Loucy (cell line): ENCODE data around the gene SOCS7.

Source experiments
- CTCF ChIP-seq: fragments of 200-600 bp; sonication (generic); conservative IDR thresholded peaks from 2 replicates; pipeline ENCODE4 v1.5.1; 2014; ENCODE audit warnings: mild to moderate bottlenecking, antibody characterized with exemption, low read length
- EZH2phosphoT487 ChIP-seq: fragments of 200-600 bp; IDR thresholded peaks from 2 replicates; pipeline ENCODE4 v1.6.1; 2018; ENCODE audit warnings: antibody characterized with exemption, mild to moderate bottlenecking, moderate library complexity, borderline replicate concordance

- no peak for TF ChIP-seq EZH2phosphoT487
- no peak for TF ChIP-seq CTCF
Measured at GRCh38 chr17:38341035-38341721, 10.5 kb upstream of the SOCS7 start.
